HG02678 (cell line): ENCODE measurements around the gene FAM120AOS.
A peak's percentile ranks its signal among the peaks of the same experiment; 100 is the strongest.

Source experiments
- ATAC-seq: cut with Tn5 transposase; IDR thresholded peaks from one replicate; pipeline ENCODE4 v1.9.1; 2021; ENCODE audit warnings: mild to moderate bottlenecking, moderate library complexity; ENCODE audit not compliant: unreplicated experiment

FAM120AOS gene

GRCh38 chr9:93467462-93467861 lies 14.1 kb upstream of the FAM120AOS start:
- no peak for ATAC-seq

GRCh38 chr9:93467062-93467416 lies 13.7 kb upstream of the FAM120AOS start:
- no peak for ATAC-seq

GRCh38 chr9:93466416-93467061 lies 13.2 kb upstream of the FAM120AOS start:
- no peak for ATAC-seq

GRCh38 chr9:93465855-93466254 lies 12.5 kb upstream of the FAM120AOS start:
- ATAC-seq: no peak

GRCh38 chr9:93464876-93465275 lies 11.5 kb upstream of the FAM120AOS start:
- ATAC-seq: no peak

- no peak for ATAC-seq
Observed at GRCh38 chr9:93464395-93464794, 11.0 kb upstream of the FAM120AOS start.

- no peak for ATAC-seq
Observed at GRCh38 chr9:93463638-93464248, 10.4 kb upstream of the FAM120AOS start.

- no peak for ATAC-seq
Observed at GRCh38 chr9:93461821-93462220, 8.4 kb upstream of the FAM120AOS start.

- no peak for ATAC-seq
Observed at GRCh38 chr9:93461414-93461743, 8.0 kb upstream of the FAM120AOS start.

- no peak for ATAC-seq
Observed at GRCh38 chr9:93460689-93461413, 7.5 kb upstream of the FAM120AOS start.

GRCh38 chr9:93459432-93459847 lies 6.1 kb upstream of the FAM120AOS start:
- no peak for ATAC-seq

GRCh38 chr9:93458712-93459111 lies 5.3 kb upstream of the FAM120AOS start:
- no peak for ATAC-seq

- ATAC-seq: no peak
Observed at GRCh38 chr9:93457006-93457405, 3.6 kb upstream of the FAM120AOS start.

- no peak for ATAC-seq
Observed at GRCh38 chr9:93456504-93456903, 3.1 kb upstream of the FAM120AOS start.

GRCh38 chr9:93456022-93456421 lies 2.6 kb upstream of the FAM120AOS start:
- ATAC-seq: no peak

- ATAC-seq: no peak
Observed at GRCh38 chr9:93452710-93453046, 703 bp downstream of the FAM120AOS start.

- ATAC-seq: peak; percentile 17
Observed at GRCh38 chr9:93451849-93452709, 1.3 kb downstream of the FAM120AOS start.

- peak; percentile 70 for ATAC-seq
Observed at GRCh38 chr9:93450945-93451815, 2.2 kb downstream of the FAM120AOS start, which contains the start of gene FAM120A. TSS of gene FAM120A (plus strand) at chr9:93451685. CDS start at chr9:93451916, 231 bp downstream.

- ATAC-seq: no peak
Observed at GRCh38 chr9:93447655-93448054, 5.7 kb downstream of the FAM120AOS start.

GRCh38 chr9:93446073-93446472 lies 7.3 kb downstream of the FAM120AOS start:
- ATAC-seq: no peak
